NCI-H1436 (cell line): Measurements from ENCODE around the gene PIK3CG.

Experiments used
- DNase-seq: peaks from one replicate; lab custom pipeline; 2025; lab: John Stamatoyannopoulos, UW

PIK3CG gene

GRCh38 chr7:106858618-106859532 is 6.2 kb upstream of the PIK3CG start:
- no peak for DNase-seq

- no peak for DNase-seq
These were observed 2.6 kb upstream of the PIK3CG start for GRCh38 chr7:106862317-106863089.

GRCh38 chr7:106863274-106863997 is 1.6 kb upstream of the PIK3CG start:
- no peak for DNase-seq

- no peak for DNase-seq
These were observed 592 bp upstream of the PIK3CG start for GRCh38 chr7:106864298-106865081.

GRCh38 chr7:106866298-106867281 is 1.5 kb downstream of the PIK3CG start:
- no peak for DNase-seq

GRCh38 chr7:106867641-106868351 is 2.7 kb downstream of the PIK3CG start:
- DNase-seq: no peak

GRCh38 chr7:106868364-106868763 is 3.3 kb downstream of the PIK3CG start:
- no peak for DNase-seq

- DNase-seq: no peak
These were observed 4.9 kb downstream of the PIK3CG start for GRCh38 chr7:106869954-106870353.

GRCh38 chr7:106870528-106870927 is 5.4 kb downstream of the PIK3CG start:
- DNase-seq: no peak

GRCh38 chr7:106870983-106871410 is 5.9 kb downstream of the PIK3CG start:
- DNase-seq: no peak

- DNase-seq: no peak
These were observed 6.9 kb downstream of the PIK3CG start for GRCh38 chr7:106871793-106872571.

GRCh38 chr7:106872763-106873162 is 7.7 kb downstream of the PIK3CG start:
- no peak for DNase-seq

- no peak for DNase-seq
These were observed 9.0 kb downstream of the PIK3CG start for GRCh38 chr7:106874076-106874475.

GRCh38 chr7:106875508-106875907 is 10.4 kb downstream of the PIK3CG start:
- DNase-seq: no peak

GRCh38 chr7:106878748-106879439 is 13.8 kb downstream of the PIK3CG start:
- no peak for DNase-seq

- DNase-seq: no peak
These were observed 16.9 kb downstream of the PIK3CG start for GRCh38 chr7:106881984-106882383.

GRCh38 chr7:106883456-106884026 is 18.5 kb downstream of the PIK3CG start:
- no peak for DNase-seq

GRCh38 chr7:106885652-106886051 is 20.6 kb downstream of the PIK3CG start:
- no peak for DNase-seq
